Spinal cord (tissue), 10 donors: ENCODE data around the gene ZNF529. TPM values are rescaled to one million over a fixed set of nuclear protein-coding genes. Genes with fewer than 3 reads are reported as not detected.
A peak's percentile ranks its signal among the peaks of the same experiment; 100 is the strongest.
"Not testable (repeated sequence)": the region's sequence is repeated elsewhere in the genome, so short reads cannot be mapped to it uniquely, and the experiment has no call there.

ENCODE experiments used
- DNase-seq, 6 donors: peaks; one replicate each; pipeline versions ENCODE4 v3.0.0 to v3.0.0-alpha.2; 2013 to 2015; ENCODE audit warnings: low spot score in 6 of 6, low read depth in 4 of 6
- H3K27ac ChIP-seq: one replicate; pipeline ENCODE4 v1.5.1; 2013; ENCODE audit warnings: low read depth, low read length, control low read depth
- H3K27me3 ChIP-seq: one replicate; pipeline ENCODE4 v1.6.1; 2013; ENCODE audit warnings: low read length; ENCODE audit not compliant: control insufficient read depth, insufficient read depth
- H3K36me3 ChIP-seq: one replicate; pipeline ENCODE4 v1.6.1; 2013; ENCODE audit warnings: low read length; ENCODE audit not compliant: control insufficient read depth, insufficient read depth
- H3K4me1 ChIP-seq: one replicate; pipeline ENCODE4 v1.6.1; 2013; ENCODE audit warnings: low read length; ENCODE audit not compliant: control insufficient read depth, insufficient read depth
- H3K4me3 ChIP-seq: one replicate; pipeline ENCODE4 v1.5.1; 2013; ENCODE audit warnings: low read depth, low read length, control low read depth
- H3K9me3 ChIP-seq: one replicate; pipeline ENCODE4 v1.6.1; 2013; ENCODE audit warnings: low read length; ENCODE audit not compliant: control insufficient read depth, insufficient read depth
- WGBS: methylation state at CpG from one replicate; pipeline ENCODE4 v1.1.5; 2013; ENCODE audit warnings: missing lambda C conversion rate; ENCODE audit not compliant: insufficient coverage; 5-methylcytosine and 5-hydroxymethylcytosine counted together
- long read RNA-seq, 4 donors: transcript quantifications; one replicate each; lab custom pipeline, GENCODE V29; 2026
- polyA plus RNA-seq, 2 donors: library from polyadenylated mRNA; unstranded; fragments of 120-200 nt; gene quantifications; one replicate each; pipeline ENCODE4 v1.2.1, GENCODE V29; 2013; ENCODE audit not compliant: insufficient read length in 2 of 2
- total RNA-seq, 2 donors: library from RNA; depleted of rRNA in 1 of 2; stranded (reverse); fragments of 120-200 nt in 1 of 2; fragments of >200 nt in 1 of 2; gene quantifications; one replicate each; pipeline versions ENCODE4 v1.2.3 to v1.2.4, GENCODE V29; 2013 to 2014
- donor health status: healthy.

Gene ZNF529
- total RNA-seq (10 to 100 TPM; 27.7 to 41.9 TPM), polyA plus RNA-seq (10 to 100 TPM; 30.7 to 36.0 TPM)
- long read RNA-seq, donor 1, full-length matches to known transcripts = 5 of 5 reads
- long read RNA-seq, donor 1, partial matches to known transcripts = 0 of 5 reads
- long read RNA-seq, donor 1, other reads (novel, unspliced or antisense) = 0 of 5 reads
- long read RNA-seq, donor 2 = 0 reads
- long read RNA-seq, donor 3, full-length matches to known transcripts = 4 of 4 reads
- long read RNA-seq, donor 3, partial matches to known transcripts = 0 of 4 reads
- long read RNA-seq, donor 3, other reads (novel, unspliced or antisense) = 0 of 4 reads
- long read RNA-seq, donor 4, full-length matches to known transcripts = 1 of 7 reads
- long read RNA-seq, donor 4, partial matches to known transcripts = 6 of 7 reads
- long read RNA-seq, donor 4, other reads (novel, unspliced or antisense) = 0 of 7 reads

DNA sequence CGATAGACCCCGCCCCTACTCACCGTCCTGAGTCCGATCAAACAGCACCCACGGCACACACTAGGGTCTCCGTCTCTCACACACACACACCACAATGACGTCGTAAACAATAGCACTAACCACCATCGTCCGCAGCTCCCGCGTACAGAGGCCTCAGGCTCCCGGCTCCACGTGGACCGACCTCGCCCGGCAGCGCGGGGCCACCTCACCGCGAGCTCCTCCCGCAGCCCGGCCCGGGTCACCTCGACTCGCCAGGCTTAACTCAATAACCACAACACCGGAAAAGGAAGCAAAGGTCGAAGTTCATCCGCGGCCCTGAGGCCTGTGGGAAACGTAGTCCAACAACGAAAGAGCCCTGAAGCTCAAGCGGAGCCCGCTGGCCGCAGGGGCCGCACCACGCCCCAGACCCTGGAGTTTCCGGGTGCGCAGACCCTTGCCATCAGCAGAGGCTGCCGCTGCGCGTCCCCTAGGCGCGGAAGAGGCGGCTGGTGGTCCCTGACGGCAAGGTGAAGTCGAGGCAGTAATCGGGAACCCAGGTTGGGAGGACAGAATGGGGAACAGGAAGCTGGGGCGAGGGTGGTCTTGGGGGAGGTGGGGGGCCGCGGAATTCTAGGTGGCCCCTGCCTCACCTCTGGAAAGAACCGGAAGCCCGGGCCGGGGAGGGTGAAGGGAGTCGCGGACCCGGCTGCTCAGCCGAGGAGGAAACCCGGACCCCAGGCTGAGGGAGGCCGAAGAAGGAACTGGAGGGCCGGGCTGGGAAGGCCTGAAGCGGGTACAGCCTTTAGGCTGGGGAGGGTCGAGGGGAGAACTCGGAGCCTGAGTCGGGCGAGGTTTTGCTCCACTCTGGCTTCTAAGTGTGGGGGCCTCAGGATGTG is at the start of gene ZNF529:
Gene ZNF529 (minus strand): TSS at position 273 of the 875 bp plus-strand sequence. CDS start 946 bp downstream, outside the sequence.
- no peaks in the 10 kb centered on the region for H3K9me3 ChIP-seq
- peak within 1 kb of the TSS; percentile 50 for H3K27ac ChIP-seq
- H3K4me3 ChIP-seq = peak within 1 kb of the TSS; percentile 64
- peak; percentile 84 to 98 (median 90) for DNase-seq
- WGBS = 0% methylated on average over 66 of the region's 66 CpGs
- H3K27me3 ChIP-seq = no peaks in the 10 kb centered on the region
- peaks cover 6% of the 10 kb centered on the region for H3K4me1 ChIP-seq
- peaks cover 21% of the 10 kb centered on the region for H3K36me3 ChIP-seq

DNA sequence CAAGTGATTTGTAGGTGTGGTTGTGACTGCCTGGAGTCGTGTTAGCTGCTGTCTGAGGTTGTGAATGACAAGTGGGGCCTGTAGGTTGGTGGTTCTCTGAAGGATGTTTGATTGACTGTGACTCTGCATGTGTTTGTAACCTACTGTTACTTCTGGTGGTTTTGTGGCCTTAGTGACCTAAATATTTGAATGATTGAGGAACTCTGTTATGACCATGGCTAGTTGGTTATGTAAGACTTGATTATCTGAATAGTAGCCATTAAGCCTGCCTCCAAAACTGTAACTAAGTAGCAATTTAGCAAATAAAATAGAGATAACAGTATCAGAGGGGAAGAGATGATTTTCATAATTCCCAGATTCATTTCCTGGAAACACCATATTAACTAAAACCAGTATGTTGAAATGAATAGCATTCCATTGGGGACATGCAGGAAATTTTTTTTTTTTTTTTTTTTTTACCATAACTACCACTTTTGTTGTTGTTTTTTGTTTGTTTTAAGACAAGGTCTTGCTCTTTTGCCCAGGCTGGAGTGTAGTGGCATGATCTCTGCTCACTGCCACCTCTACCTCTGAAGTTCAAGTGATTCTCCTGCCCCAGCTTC is 32.9 kb upstream of the ZNF529 start:
- DNase-seq = no peak

DNA sequence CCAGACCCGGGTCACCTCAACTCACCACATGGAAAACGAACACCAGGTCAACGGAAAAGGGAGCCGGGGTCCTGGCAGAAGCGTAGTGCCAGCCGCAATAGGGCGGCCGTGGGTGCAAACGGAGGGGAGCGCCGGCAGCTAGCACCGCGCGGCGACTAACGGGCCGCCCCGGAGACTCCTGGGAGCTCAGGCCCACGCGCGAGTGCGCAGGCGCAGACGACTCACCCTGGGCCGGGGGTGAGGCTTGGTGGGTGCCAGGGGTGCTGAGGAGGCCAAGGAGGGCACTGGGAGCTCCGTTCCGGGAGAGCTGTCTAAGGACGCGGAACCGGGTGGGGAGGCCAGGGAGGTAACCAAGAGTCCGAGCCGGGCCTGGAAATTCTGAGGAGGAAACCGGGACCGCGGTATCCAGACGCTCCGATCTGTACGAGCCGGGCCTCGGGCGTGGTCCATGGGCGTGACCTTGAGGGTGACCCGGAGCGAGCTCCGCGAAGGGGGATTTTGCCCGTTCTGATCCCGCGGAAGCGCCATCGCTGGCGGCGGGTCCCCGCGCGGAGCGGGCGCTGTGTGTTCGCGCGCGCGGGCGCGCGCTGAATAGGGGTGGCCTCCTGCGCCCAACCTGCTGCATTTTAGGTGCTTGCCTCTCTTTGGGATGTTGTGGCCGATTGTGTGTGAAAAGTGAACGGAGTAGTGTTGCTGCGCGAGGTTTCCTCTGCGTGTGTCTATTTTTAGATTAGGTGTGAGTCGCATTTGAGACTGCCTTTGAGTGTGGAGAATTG is 32.2 kb upstream of the ZNF529 start, which contains the start of gene ZNF382:
Gene ZNF382 (plus strand): TSS at position 213 of the 776 bp plus-strand sequence. CDS start 4,602 bp downstream, outside the sequence.
- 0% methylated on average over 73 of the region's 73 CpGs for WGBS
- Histone ChIP-seq H3K27ac (peak within 1 kb of the TSS; percentile 88), H3K4me3 (peak within 1 kb of the TSS; percentile 83), H3K9me3 (no peaks in the 10 kb centered on the region), H3K4me1 (peaks cover 15% of the 10 kb centered on the region), H3K27me3 (no peaks in the 10 kb centered on the region), H3K36me3 (peaks cover 3% of the 10 kb centered on the region)
- peak; percentile 64 to 95 (median 78) for DNase-seq

More for the DNA sequence above, 32.9 kb upstream of the ZNF529 start:
- Histone ChIP-seq H3K27me3 (no peaks in the 10 kb centered on the region), H3K4me3 (peak overlapping the region; percentile 83), H3K36me3 (peaks cover 6% of the 10 kb centered on the region), H3K9me3 (no peaks in the 10 kb centered on the region), H3K27ac (no peak overlapping the region), H3K4me1 (peaks cover 15% of the 10 kb centered on the region)
- WGBS = 0% methylated on average over 1 of the region's 1 CpG

DNA sequence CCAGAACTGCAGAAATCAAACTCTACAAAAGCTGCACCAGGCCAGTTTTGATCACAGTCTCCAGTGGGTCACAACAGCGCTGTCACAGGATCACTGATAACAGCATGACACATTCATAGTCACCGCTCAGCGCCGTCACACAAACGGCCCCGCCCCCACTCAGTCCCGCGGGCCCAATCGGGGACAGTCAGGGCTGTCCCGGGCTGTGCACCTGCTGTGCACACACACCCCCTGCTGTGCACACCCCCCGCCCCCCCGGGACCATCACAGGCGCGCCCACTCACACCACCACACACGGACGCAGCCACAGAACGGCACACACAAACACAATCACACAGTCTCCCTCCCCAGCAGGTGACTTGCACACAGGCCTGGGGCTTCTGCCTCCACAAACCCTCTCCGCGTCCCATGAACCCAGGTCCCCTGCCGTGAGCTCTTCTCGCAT is 31.6 kb upstream of the ZNF529 start:
- Histone ChIP-seq H3K36me3 (no peaks in the 10 kb centered on the region), H3K27ac (peak overlapping the region; percentile 88), H3K27me3 (no peaks in the 10 kb centered on the region), H3K4me1 (peaks cover 15% of the 10 kb centered on the region), H3K4me3 (peak overlapping the region; percentile 83), H3K9me3 (no peaks in the 10 kb centered on the region)
- peak in 5 of 6 donors; percentile 17 to 78 (median 32) for DNase-seq
- WGBS = under 1% methylated on average over 21 of the region's 21 CpGs

DNA sequence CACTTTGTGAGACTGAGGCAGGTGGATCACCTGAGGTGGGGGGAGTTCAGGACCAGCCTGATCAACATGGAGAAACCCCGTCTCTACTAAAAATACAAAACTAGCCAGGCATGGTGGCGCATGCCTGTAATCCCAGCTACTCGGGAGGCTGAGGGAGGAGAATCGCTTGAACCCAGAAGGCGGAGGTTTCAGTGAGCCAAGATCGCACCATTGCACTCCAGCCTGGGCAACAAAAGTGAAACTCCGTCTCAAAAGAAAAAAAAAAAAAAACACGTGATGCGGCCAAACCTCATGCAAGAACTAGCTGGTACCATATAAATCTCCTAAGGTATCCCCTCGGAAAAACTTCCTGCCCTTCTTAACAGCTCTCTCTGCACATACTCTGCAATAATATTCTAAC is 29.6 kb upstream of the ZNF529 start:
- not testable (repeated sequence) for H3K9me3 ChIP-seq, H3K27me3 ChIP-seq, H3K36me3 ChIP-seq, H3K27ac ChIP-seq, H3K4me3 ChIP-seq, DNase-seq
- 96% methylated on average over 4 of the region's 10 CpGs for WGBS
- H3K4me1 ChIP-seq = peaks cover 15% of the 10 kb centered on the region

DNA sequence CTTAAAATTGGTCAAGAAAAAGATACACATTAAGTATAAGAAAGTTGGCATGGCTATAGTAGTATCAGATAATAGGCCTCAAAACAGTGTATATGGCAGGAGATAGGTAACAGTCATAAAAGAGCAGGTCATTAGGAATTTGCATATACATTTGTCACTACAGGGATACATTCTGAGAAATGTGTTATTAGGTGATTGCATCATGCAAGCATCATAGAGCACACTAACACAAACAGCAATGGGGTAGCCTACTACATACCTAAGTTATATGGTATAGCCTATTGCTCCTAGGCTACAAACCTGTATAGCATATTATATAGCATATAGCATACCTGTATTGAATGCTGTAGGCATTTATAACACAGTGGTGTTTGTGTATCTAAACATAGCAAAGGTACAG is 6.2 kb upstream of the ZNF529 start:
- Histone ChIP-seq H3K27ac (no peak overlapping the region), H3K36me3 (peaks cover 26% of the 10 kb centered on the region), H3K4me3 (no peak overlapping the region), H3K9me3 (no peaks in the 10 kb centered on the region), H3K4me1 (no peaks in the 10 kb centered on the region), H3K27me3 (no peaks in the 10 kb centered on the region)
- no peak for DNase-seq

DNA sequence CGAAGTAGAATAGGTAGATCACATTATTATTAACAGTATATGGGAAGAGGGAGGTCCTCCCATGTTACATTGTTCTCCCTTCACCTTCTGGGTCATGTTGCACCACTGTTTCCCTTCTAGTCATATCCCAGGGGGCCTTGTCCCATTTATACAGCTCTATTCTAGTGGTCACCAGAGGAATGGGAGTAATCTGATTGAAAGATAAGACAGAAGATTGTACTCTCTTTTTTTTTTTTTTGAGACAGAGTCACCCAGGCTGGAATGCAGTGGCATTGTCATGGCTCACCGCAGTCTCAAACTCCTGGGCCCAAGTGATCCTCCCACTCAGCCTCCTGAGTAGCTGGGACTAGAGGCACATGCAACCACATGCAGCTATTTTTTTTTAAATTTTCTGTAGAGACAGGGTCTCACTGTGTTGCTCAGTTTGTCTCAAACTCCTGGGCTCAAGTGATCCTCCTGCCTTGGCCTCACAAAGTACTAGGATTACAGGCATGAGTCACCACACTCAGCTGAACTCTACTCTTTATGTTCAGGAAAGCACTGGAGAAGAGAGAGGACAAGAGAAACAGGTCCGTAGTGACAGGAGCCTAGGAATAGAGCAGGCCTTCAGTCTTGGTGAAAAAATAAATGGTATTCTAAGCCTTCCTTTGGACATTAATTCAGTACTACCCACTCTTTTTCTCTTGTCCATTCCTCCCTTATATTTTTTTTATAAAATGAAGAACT is 4.3 kb upstream of the ZNF529 start:
- Histone ChIP-seq H3K27me3 (no peaks in the 10 kb centered on the region), H3K4me3 (no peak overlapping the region), H3K9me3 (no peaks in the 10 kb centered on the region), H3K36me3 (peaks cover 26% of the 10 kb centered on the region), H3K27ac (no peak overlapping the region), H3K4me1 (peaks cover 6% of the 10 kb centered on the region)
- no peak for DNase-seq
- 100% methylated on average over 1 of the region's 3 CpGs for WGBS

DNA sequence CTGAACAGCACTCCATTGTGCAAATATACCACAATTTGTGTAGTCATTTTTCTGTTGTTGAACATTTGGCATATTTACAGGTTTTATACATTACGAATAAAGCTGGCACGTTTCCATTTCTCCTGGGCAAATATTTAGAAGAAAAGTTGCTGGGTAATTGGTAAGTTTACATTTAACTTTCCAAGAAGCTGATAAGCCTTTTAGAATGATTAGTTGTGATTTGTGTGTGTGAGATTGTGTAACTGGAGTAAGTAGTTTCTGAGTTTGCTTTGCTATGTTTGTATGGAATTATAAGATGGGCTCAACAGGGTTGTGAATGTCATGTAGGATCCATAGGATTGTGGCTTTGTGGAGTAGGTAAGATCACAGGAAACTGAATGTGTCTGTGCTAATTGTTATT is 1.6 kb upstream of the ZNF529 start:
- DNase-seq = no peak
- Histone ChIP-seq H3K27me3 (no peaks in the 10 kb centered on the region), H3K36me3 (peaks cover 29% of the 10 kb centered on the region), H3K9me3 (no peaks in the 10 kb centered on the region), H3K4me3 (no peak overlapping the region), H3K27ac (no peak overlapping the region), H3K4me1 (peaks cover 6% of the 10 kb centered on the region)
- WGBS = 80% methylated on average over 1 of the region's 2 CpGs
